GM19099 (cell line): Measurements from ENCODE around the gene POT1.

Experiments
- POLR2A ChIP-seq: IDR thresholded peaks from 3 replicates; pipeline ENCODE4 v1.6.1; 2011; ENCODE audit warnings: low read depth; ENCODE audit not compliant: insufficient read length; ENCODE audit errors: extremely low read depth

The POT1 gene

DNA sequence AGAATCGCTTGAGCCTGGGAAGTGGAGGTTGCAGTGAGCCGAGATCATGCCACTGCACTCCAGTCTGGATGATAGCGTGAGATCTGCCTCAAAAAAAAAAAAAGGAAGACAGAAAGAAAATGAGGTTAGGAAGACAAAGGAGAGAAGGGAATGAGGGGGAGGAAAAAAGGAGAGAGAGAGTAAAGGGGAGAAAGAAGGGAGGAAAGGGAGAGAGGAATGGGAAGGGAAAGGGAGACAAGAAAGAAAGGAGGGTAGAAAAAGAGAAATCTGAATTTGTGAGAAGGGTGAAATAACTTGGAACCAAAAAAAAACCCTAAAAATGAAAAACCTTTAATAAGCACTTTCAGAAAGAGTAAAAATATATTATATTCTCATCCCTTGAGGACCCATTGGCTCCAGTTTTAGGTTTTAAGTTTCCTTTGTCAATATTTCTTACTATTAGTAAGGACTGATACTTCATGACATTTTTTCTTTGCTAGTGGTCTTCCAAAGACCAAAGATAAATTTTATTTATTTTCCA lies 54.9 kb downstream of the POT1 start:
- no peak for TF ChIP-seq POLR2A

GRCh38 chr7:124857672-124858235 lies 71.9 kb downstream of the POT1 start:
- TF ChIP-seq POLR2A: no peak

DNA sequence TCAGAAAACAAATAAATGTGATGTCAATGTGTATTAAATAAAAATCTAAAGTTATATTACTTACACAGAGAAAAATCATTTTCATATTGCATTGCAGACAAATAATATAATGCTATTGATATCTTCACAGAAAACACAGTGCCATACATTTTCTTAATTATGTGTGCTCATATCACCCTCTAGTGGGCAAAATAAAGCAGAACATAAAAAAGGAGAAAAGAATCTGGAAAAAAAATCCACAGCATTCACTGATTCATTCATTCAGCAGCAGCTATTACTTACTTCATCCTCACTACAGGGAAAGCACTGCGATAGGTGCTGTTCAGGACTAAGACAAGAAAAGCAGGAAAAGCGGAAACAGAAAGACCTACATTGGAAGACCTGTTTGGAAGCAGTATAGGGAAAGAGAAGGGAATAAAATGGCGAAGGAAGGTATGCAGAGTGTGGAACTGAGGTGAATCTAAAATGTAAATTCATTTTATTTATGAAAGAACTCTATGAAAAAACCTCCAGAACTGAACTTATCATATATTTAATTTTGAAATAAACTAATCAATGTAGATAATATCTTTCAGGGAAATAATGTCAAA lies 73.2 kb downstream of the POT1 start:
- TF ChIP-seq POLR2A: no peak

DNA sequence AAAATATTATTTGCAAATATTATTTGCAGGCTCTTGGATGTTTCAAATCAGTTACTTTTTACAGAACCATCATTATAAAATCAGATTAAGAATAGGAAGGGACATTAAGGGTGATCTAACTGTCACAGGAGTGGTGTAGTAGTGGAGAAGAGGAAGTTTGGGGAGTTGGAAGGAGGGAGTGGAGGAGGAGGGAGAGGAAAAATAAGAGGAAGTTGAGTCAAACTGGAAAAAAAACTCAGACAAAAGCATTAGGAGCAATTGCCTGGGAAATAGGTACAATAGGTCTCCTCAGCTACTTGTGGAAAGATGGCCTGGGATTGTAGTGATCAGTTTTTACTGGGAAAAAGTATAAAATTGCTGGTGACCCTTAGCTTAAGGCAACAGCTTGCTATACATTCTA lies 86.3 kb downstream of the POT1 start:
- TF ChIP-seq POLR2A: no peak

DNA sequence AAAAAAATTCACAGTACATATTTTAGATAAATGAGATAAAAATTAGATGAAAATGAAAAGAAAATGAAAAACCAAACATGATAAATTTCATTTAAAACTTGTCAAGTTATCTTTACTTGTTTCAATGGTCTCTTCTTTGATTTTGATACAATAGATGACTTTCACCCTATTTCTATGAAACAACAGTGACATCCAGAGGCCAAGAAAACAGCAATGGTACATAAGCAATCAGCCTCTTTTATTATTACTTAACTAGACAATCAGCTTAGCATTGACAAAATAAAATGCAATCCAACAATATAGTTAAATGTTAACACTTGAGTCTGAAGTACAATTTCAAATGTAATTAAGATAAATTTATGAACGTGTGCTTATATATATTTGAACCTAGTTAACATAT lies 89.2 kb downstream of the POT1 start:
- no peak for TF ChIP-seq POLR2A

DNA sequence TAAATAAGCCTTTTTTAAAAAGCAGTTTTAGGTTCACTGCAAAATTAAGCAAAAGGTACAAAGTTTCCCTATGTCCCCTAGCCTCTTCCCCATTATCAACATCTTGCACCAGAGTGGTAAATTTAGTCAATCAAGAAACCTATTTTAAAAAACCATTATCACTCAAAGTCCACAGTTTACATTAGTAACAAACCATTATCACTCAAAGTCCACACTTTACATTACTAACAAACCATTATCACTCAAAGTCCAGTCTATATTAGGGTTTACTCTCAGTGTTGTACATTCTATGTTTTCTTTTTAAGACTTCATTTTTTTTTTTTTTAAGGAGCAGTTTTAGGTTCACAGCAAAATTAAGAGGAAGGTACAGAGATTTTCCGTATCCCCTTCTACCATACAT lies 89.9 kb downstream of the POT1 start:
- no peak for TF ChIP-seq POLR2A

DNA sequence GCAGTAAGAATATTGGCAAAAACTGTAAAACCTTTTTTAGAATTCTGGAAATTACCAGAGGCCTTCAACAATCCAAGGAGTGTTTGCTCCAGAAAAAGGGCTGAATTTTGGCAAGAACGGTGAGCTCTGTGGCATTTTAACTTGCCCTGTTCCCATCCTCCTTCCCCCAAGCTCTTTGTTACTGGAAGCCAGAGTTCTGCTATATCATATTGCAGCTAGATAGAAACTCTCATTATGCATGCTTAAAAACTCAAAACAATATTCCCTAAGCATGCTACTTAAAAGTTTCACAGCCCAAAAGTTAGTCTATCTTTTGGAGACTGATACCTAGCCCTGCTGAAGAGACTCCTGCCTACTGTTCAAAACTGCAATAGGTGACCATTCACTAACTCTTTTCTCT lies 93.5 kb downstream of the POT1 start:
- TF ChIP-seq POLR2A: no peak

DNA sequence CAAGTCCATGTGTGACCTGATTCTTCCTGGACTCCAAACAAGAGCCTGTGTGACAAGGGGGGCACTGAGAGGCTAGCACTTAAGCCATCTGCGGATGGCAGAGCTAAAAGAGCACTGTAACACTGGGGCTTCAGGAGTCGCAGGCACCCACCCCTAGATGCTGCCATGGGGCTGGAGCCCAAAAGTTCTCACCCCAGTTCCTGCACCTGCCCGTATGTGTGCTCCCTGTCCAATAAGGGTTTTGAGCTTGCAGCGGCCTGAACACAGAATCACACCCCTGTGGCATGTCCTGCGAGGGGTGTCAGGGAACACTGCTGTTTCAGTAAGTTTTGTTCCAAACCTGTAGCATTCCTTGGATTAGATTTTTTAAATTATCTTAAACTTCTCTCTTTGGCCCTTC lies 110.8 kb downstream of the POT1 start:
- no peak for TF ChIP-seq POLR2A

- TF ChIP-seq POLR2A: no peak
Observed at GRCh38 chr7:124813994-124814798, 115.4 kb downstream of the POT1 start.

- no peak for TF ChIP-seq POLR2A
Observed at GRCh38 chr7:124812764-124813163, 116.9 kb downstream of the POT1 start.

DNA sequence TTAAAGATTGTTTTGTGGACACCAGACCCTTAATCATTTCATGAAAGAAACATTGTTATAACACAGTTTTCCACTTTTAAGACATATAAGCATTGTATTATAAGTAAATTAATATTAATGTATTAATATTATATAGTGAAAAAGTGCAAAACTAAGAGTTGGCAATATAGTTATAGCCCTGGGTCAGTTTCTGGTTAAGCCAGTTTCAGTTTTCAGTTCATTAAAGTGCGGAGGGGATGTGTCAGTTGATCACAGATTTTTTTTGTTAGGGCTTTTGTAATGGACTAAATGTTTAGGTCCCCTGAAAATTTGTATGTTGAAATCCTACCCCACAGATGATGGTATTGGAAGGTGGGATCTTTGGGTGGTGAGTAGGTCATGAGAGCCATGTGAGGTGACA lies 118.3 kb downstream of the POT1 start:
- TF ChIP-seq POLR2A: no peak

DNA sequence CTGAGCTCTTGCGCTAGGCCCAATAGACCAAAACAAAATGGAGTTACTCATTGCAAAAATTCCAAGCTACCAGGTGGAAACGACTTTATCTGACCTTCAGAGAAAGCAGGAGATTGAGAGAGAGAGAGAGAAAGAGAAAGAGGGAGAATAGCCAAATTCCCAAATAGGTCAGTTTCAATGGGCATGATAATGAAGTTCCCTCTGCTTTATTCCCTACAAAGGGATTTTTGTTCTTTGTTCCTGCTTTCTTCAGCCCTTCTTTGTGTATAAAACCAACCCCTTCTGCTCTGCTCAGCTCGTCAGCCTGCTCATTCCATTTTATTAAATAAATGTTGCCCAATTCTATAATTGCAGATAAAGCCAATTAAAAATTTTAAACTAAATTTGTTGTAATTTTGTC lies 119.0 kb downstream of the POT1 start:
- no peak for TF ChIP-seq POLR2A

- no peak for TF ChIP-seq POLR2A
Observed at GRCh38 chr7:124808206-124808605, 121.4 kb downstream of the POT1 start.

GRCh38 chr7:124801330-124801895 lies 128.2 kb downstream of the POT1 start:
- no peak for TF ChIP-seq POLR2A

DNA sequence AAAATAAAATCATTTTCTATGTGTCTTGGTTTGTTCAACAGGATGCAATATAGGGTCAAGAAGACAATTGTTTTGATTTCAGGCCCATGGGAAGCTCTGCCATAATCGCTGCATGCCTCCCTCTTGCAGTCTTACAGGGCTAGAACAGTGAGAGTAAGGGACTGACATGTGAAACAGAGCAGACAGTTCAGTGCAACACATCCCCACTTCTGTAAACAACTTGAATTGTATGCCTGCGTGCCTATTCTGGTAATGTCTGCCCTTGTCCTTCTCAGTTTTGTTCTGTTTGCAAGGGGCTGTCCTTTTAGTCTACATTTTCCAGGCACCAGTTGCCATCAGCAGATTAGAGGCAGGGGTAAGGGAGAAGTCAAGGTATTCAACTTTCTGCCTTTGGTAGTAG lies 129.2 kb downstream of the POT1 start:
- no peak for TF ChIP-seq POLR2A

DNA sequence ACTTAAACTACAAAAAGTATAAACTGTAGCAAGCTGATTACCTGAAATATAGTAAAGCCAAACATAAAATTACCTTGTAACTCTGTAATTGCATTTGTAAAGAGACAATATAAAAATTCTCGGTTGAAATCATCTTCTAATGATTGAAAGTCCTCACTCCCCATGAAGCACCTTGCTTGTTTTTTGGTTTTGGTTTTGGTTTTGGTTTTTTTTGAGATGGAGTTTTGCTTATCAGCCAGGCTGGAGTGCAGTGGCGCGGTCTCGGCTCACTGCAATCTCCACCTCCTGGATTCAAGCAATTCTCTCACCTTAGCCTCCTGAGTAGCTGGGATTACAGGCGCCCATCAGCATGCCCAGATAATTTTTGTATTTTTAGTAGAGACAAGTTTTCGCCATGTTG lies 130.2 kb downstream of the POT1 start:
- TF ChIP-seq POLR2A: no peak
